Astrocyte (in vitro differentiated cells and primary cell): ENCODE data around the gene FHIT.

Experiments used
- EZH2 ChIP-seq: IDR thresholded peaks from 2 replicates; pipeline ENCODE4 v1.6.1; 2012; ENCODE audit warnings: mild to moderate bottlenecking, low read length, inconsistent platforms; ENCODE audit not compliant: insufficient read depth
- TF ChIP-seq, protein P1 (sequence below): IDR thresholded peaks from 2 replicates; pipeline ENCODE4 v1.5.1; 2011; ENCODE audit warnings: low read depth, mild to moderate bottlenecking, inconsistent platforms, low read length, moderate library complexity; ENCODE audit not compliant: insufficient read depth

- TF ChIP-seq, protein P1, sequence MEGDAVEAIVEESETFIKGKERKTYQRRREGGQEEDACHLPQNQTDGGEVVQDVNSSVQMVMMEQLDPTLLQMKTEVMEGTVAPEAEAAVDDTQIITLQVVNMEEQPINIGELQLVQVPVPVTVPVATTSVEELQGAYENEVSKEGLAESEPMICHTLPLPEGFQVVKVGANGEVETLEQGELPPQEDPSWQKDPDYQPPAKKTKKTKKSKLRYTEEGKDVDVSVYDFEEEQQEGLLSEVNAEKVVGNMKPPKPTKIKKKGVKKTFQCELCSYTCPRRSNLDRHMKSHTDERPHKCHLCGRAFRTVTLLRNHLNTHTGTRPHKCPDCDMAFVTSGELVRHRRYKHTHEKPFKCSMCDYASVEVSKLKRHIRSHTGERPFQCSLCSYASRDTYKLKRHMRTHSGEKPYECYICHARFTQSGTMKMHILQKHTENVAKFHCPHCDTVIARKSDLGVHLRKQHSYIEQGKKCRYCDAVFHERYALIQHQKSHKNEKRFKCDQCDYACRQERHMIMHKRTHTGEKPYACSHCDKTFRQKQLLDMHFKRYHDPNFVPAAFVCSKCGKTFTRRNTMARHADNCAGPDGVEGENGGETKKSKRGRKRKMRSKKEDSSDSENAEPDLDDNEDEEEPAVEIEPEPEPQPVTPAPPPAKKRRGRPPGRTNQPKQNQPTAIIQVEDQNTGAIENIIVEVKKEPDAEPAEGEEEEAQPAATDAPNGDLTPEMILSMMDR: no peak
- TF ChIP-seq EZH2: no peak
These were observed 341.7 kb downstream of the FHIT start for GRCh38 chr3:60909526-60909925.
